H9 (cell line): ENCODE results near the gene HAND2. TPM values are rescaled to one million over a fixed set of nuclear protein-coding genes. Genes with fewer than 3 reads are reported as not detected.

Source experiments
- DNase-seq: peaks from one replicate; pipeline ENCODE4 v3.0.0-alpha.2; 2017
- H2AFZ ChIP-seq: one replicate; pipeline ENCODE4 v1.6.1; 2013; ENCODE audit warnings: mild to moderate bottlenecking, low read length, control low read depth, moderate library complexity
- H2AK5ac ChIP-seq: 2 replicates; pipeline ENCODE4 v1.6.1; 2013; ENCODE audit warnings: low read length, control low read depth, mixed read lengths; ENCODE audit not compliant: insufficient read length
- H2BK120ac ChIP-seq: one replicate; pipeline ENCODE4 v1.6.1; 2013; ENCODE audit warnings: low read depth, mild to moderate bottlenecking, low read length, control low read depth, inconsistent platforms; ENCODE audit not compliant: poor library complexity, severe bottlenecking
- H2BK12ac ChIP-seq: 2 replicates; pipeline ENCODE4 v1.6.1; 2013; ENCODE audit warnings: low read length, control low read depth, mixed read lengths, low read depth; ENCODE audit not compliant: insufficient read length
- H2BK15ac ChIP-seq: 2 replicates; pipeline ENCODE4 v1.6.1; 2013; ENCODE audit warnings: low read depth, low read length, control low read depth
- H2BK20ac ChIP-seq: one replicate; pipeline ENCODE4 v1.6.1; 2013; ENCODE audit warnings: low read depth, mild to moderate bottlenecking, low read length, control low read depth, inconsistent platforms; ENCODE audit not compliant: poor library complexity, severe bottlenecking
- H2BK5ac ChIP-seq: 2 replicates; pipeline ENCODE4 v1.6.1; 2013; ENCODE audit warnings: low read length, control low read depth, mixed read lengths; ENCODE audit not compliant: insufficient read length
- H3K14ac ChIP-seq: 2 replicates; pipeline ENCODE4 v1.6.1; 2013; ENCODE audit warnings: low read length, control low read depth; ENCODE audit not compliant: insufficient read depth
- H3K18ac ChIP-seq: 2 replicates; pipeline ENCODE4 v1.6.1; 2013; ENCODE audit warnings: low read depth, mild to moderate bottlenecking, mixed read lengths, low read length, control low read depth; ENCODE audit not compliant: insufficient read length
- H3K23ac ChIP-seq: 2 replicates; pipeline ENCODE4 v1.6.1; 2013; ENCODE audit warnings: low read length, control low read depth, mixed read lengths, low read depth; ENCODE audit not compliant: insufficient read length
- H3K23me2 ChIP-seq: 2 replicates; pipeline ENCODE4 v1.6.1; 2013; ENCODE audit warnings: low read depth, mild to moderate bottlenecking, mixed read lengths, low read length, control low read depth; ENCODE audit not compliant: insufficient read length, poor library complexity, severe bottlenecking
- H3K27ac ChIP-seq: 2 replicates; pipeline ENCODE4 v1.5.1; 2013; ENCODE audit warnings: low read length, control low read depth, mixed read lengths, low read depth; ENCODE audit not compliant: insufficient read length
- H3K27me3 ChIP-seq: 2 replicates; pipeline ENCODE4 v1.6.1; 2013; ENCODE audit warnings: low read length, control low read depth, inconsistent platforms; ENCODE audit not compliant: insufficient read depth
- H3K4ac ChIP-seq: 2 replicates; pipeline ENCODE4 v1.6.1; 2013; ENCODE audit warnings: low read depth, mild to moderate bottlenecking, control low read depth, inconsistent platforms, low read length, moderate library complexity
- H3K4me1 ChIP-seq: 2 replicates; pipeline ENCODE4 v1.6.1; 2013; ENCODE audit warnings: low read length, control low read depth, inconsistent platforms; ENCODE audit not compliant: insufficient read depth
- H3K4me2 ChIP-seq: 2 replicates; pipeline ENCODE4 v1.6.1; 2013; ENCODE audit warnings: low read length, control low read depth, mixed read lengths; ENCODE audit not compliant: insufficient read length, insufficient read depth
- H3K56ac ChIP-seq: 2 replicates; pipeline ENCODE4 v1.6.1; 2013; ENCODE audit warnings: low read depth, mild to moderate bottlenecking, mixed read lengths, low read length, control low read depth; ENCODE audit not compliant: insufficient read length
- H3K79me1 ChIP-seq: 2 replicates; pipeline ENCODE4 v1.6.1; 2013; ENCODE audit warnings: low read depth, mild to moderate bottlenecking, moderate library complexity, low read length, control low read depth, inconsistent platforms; ENCODE audit not compliant: insufficient read depth, poor library complexity, severe bottlenecking
- H3K79me2 ChIP-seq: 2 replicates; pipeline ENCODE4 v1.6.1; 2013; ENCODE audit warnings: low read length, control low read depth, inconsistent platforms; ENCODE audit not compliant: insufficient read depth
- H3K9ac ChIP-seq: 2 replicates; pipeline ENCODE4 v1.6.1; 2013; ENCODE audit warnings: low read length, control low read depth, mixed read lengths; ENCODE audit not compliant: insufficient read length; ENCODE audit errors: extremely low read depth
- H3K9me3 ChIP-seq: one replicate; pipeline ENCODE4 v1.6.1; 2013; ENCODE audit warnings: low read depth, low read length, inconsistent platforms; ENCODE audit not compliant: control insufficient read depth
- H3T11ph ChIP-seq: one replicate; pipeline ENCODE4 v1.6.1; 2013; ENCODE audit warnings: mild to moderate bottlenecking, low read length, control low read depth, inconsistent platforms
- H4K20me1 ChIP-seq: one replicate; pipeline ENCODE4 v1.6.1; 2013; ENCODE audit not compliant: control insufficient read depth, insufficient read length, insufficient read depth
- H4K5ac ChIP-seq: 2 replicates; pipeline ENCODE4 v1.6.1; 2013; ENCODE audit warnings: low read depth, mild to moderate bottlenecking, mixed read lengths, low read length, control low read depth; ENCODE audit not compliant: insufficient read length
- H4K8ac ChIP-seq: replicated peaks from 2 replicates; pipeline ENCODE4 v1.6.1; 2013; ENCODE audit warnings: low read length, control low read depth, mixed read lengths, low read depth; ENCODE audit not compliant: insufficient read length
- H4K91ac ChIP-seq: 2 replicates; pipeline ENCODE4 v1.6.1; 2013; ENCODE audit warnings: low read depth, mild to moderate bottlenecking, moderate library complexity, mixed read lengths, low read length, control low read depth; ENCODE audit not compliant: insufficient read length
- H3K27ac Mint-ChIP-seq, 3 experiments: 2 replicates in 2 of 3; 3 replicates in 1 of 3; pipeline ENCODE4 v1.8.0; 2020 to 2021; ENCODE audit warnings: mixed read lengths in 3 of 3, mild to moderate bottlenecking in 1 of 3, moderate library complexity in 1 of 3
- H3K27me3 Mint-ChIP-seq: 2 replicates; pipeline ENCODE4 v1.8.0; 2021; ENCODE audit warnings: low read depth, mild to moderate bottlenecking, moderate library complexity, mixed read lengths
- H3K36me3 Mint-ChIP-seq, 3 experiments: 2 replicates in 2 of 3; 3 replicates in 1 of 3; pipeline ENCODE4 v1.8.0; 2020 to 2021; ENCODE audit warnings: low read depth in 3 of 3, mixed read lengths in 3 of 3; ENCODE audit not compliant: insufficient read depth in 1 of 3
- H3K4me1 Mint-ChIP-seq, 2 experiments: 2 replicates each; pipeline ENCODE4 v1.8.0; 2020; ENCODE audit warnings: mixed read lengths in 2 of 2
- H3K4me3 Mint-ChIP-seq, 2 experiments: 2 replicates in 1 of 2; 3 replicates in 1 of 2; pipeline ENCODE4 v1.8.0; 2020 to 2021; ENCODE audit warnings: mild to moderate bottlenecking in 2 of 2, mixed read lengths in 2 of 2, moderate library complexity in 1 of 2
- H3K9me3 Mint-ChIP-seq, 2 experiments: 2 replicates in 1 of 2; 3 replicates in 1 of 2; pipeline ENCODE4 v1.8.0; 2020; ENCODE audit warnings: mild to moderate bottlenecking in 2 of 2, mixed read lengths in 2 of 2, moderate library complexity in 1 of 2
- WGBS: extraction: QIAGEN DNeasy Blood & Tissue Kit; methylation state at CpG from one replicate; pipeline ENCODE4 v1.1.7; 2013; ENCODE audit warnings: missing lambda C conversion rate, low lambda C conversion rate, mixed read lengths; ENCODE audit not compliant: insufficient read length; ENCODE audit errors: extremely low coverage; 5-methylcytosine and 5-hydroxymethylcytosine counted together
- total RNA-seq: library from RNA; stranded (reverse); gene quantifications from 2 replicates; pipeline ENCODE4 v1.2.1, GENCODE V29; 2021
- TF ChIP-seq, protein P1 (sequence below): fragments of 200-600 bp; sonication (generic); conservative IDR thresholded peaks from 3 replicates; pipeline ENCODE4 v1.8.0; 2021; ENCODE audit warnings: antibody characterized with exemption, mild to moderate bottlenecking

Gene HAND2
- total RNA-seq, 1 experiment from 2014 or later: not detected

GRCh38 chr4:173545440-173545839 lies 15.4 kb upstream of the HAND2 start:
- Histone ChIP-seq H3K4me1 (no peaks in the 10 kb centered on the region), H3K18ac (no peak overlapping the region), H2AK5ac (no peak overlapping the region), H3K14ac (no peak overlapping the region), H2AFZ (no peak overlapping the region), H2BK20ac (no peak overlapping the region), H2BK120ac (no peak overlapping the region), H3K23ac (no peak overlapping the region), H4K8ac (no peak overlapping the region), H3T11ph (no peak overlapping the region), H3K27me3 (no peaks in the 10 kb centered on the region; the same call in 1 of the 2 replicates), H3K79me1 (no peaks in the 10 kb centered on the region), H3K4ac (no peak overlapping the region), H3K4me2 (no peak overlapping the region), H3K9ac (no peak overlapping the region), H4K5ac (no peak overlapping the region), H3K23me2 (no peaks in the 10 kb centered on the region), H2BK5ac (no peak overlapping the region), H3K9me3 (no peaks in the 10 kb centered on the region), H3K56ac (no peak overlapping the region), H4K20me1 (no peaks in the 10 kb centered on the region), H2BK12ac (no peak overlapping the region), H3K27ac (no peak overlapping the region), H2BK15ac (no peak overlapping the region), H3K79me2 (no peaks in the 10 kb centered on the region), H4K91ac (no peak overlapping the region)
- Mint-ChIP-seq H3K36me3 (no peaks in the 10 kb centered on the region), H3K27ac (no peak overlapping the region), H3K9me3 (no peaks in the 10 kb centered on the region), H3K27me3 (peaks cover 90% of the 10 kb centered on the region), H3K4me1 (no peaks in the 10 kb centered on the region), H3K4me3 (no peak overlapping the region)
- TF ChIP-seq, protein P1, sequence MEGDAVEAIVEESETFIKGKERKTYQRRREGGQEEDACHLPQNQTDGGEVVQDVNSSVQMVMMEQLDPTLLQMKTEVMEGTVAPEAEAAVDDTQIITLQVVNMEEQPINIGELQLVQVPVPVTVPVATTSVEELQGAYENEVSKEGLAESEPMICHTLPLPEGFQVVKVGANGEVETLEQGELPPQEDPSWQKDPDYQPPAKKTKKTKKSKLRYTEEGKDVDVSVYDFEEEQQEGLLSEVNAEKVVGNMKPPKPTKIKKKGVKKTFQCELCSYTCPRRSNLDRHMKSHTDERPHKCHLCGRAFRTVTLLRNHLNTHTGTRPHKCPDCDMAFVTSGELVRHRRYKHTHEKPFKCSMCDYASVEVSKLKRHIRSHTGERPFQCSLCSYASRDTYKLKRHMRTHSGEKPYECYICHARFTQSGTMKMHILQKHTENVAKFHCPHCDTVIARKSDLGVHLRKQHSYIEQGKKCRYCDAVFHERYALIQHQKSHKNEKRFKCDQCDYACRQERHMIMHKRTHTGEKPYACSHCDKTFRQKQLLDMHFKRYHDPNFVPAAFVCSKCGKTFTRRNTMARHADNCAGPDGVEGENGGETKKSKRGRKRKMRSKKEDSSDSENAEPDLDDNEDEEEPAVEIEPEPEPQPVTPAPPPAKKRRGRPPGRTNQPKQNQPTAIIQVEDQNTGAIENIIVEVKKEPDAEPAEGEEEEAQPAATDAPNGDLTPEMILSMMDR: no peak
- WGBS: no CpG with 5 or more reads among the region's 2 CpGs
- no peak for DNase-seq
